CD8-positive, alpha-beta memory T cell (primary cell): ENCODE results near the gene UBXN6. TPM values are rescaled to one million over a fixed set of nuclear protein-coding genes. Genes with fewer than 3 reads are reported as not detected.

Experiments
- CTCF ChIA-PET: fragments of 350-600 bp; sonication (Branson Sonifier 250); formaldehyde crosslinking; loops from one replicate; lab custom pipeline; 2021; ENCODE audit warnings: antibody characterized with exemption; lab: Charles Lee
- POLR2A ChIA-PET: fragments of 350-600 bp; sonication (Branson Sonifier 250); formaldehyde crosslinking; loops from one replicate; lab custom pipeline; 2021; ENCODE audit warnings: antibody characterized with exemption; lab: Charles Lee
- DNase-seq, 5 donors: peaks; one replicate each; pipeline versions ENCODE4 v3.0.0 to v3.0.0-alpha.2; 2020 to 2022; ENCODE audit warnings: mixed read lengths in 1 of 5
- H3K27ac ChIP-seq: one replicate; pipeline ENCODE4 v1.7.0; 2013; ENCODE audit warnings: low read depth, mild to moderate bottlenecking, low read length, moderate library complexity
- H3K27me3 ChIP-seq: 2 replicates; pipeline ENCODE4 v1.7.0; 2013; ENCODE audit warnings: low read length, mild to moderate bottlenecking; ENCODE audit not compliant: insufficient read depth, poor library complexity, severe bottlenecking
- H3K36me3 ChIP-seq: 2 replicates; pipeline ENCODE4 v1.7.0; 2013; ENCODE audit warnings: mild to moderate bottlenecking, low read length, moderate library complexity; ENCODE audit not compliant: insufficient read depth
- H3K4me1 ChIP-seq: 2 replicates; pipeline ENCODE4 v1.7.0; 2013; ENCODE audit warnings: mild to moderate bottlenecking, low read length, moderate library complexity; ENCODE audit not compliant: insufficient read depth
- H3K4me3 ChIP-seq: 2 replicates; pipeline ENCODE4 v1.7.0; 2013; ENCODE audit warnings: mild to moderate bottlenecking, low read length
- H3K9me3 ChIP-seq: 2 replicates; pipeline ENCODE4 v1.7.0; 2013; ENCODE audit warnings: mild to moderate bottlenecking, low read length
- H3K27ac Mint-ChIP-seq, 8 donors: one replicate each; pipeline ENCODE4 v1.8.0; 2020 to 2021; ENCODE audit warnings: mixed read lengths in 8 of 8, mild to moderate bottlenecking in 6 of 8, inconsistent platforms in 3 of 8, moderate library complexity in 3 of 8
- H3K27me3 Mint-ChIP-seq, 2 donors: one replicate each; pipeline ENCODE4 v1.8.0; 2020 to 2021; ENCODE audit warnings: mixed read lengths in 2 of 2, mild to moderate bottlenecking in 1 of 2, moderate library complexity in 1 of 2
- H3K36me3 Mint-ChIP-seq, 3 donors: one replicate each; pipeline ENCODE4 v1.8.0; 2020 to 2021; ENCODE audit warnings: mixed read lengths in 3 of 3, inconsistent platforms in 1 of 3, mild to moderate bottlenecking in 1 of 3
- H3K4me1 Mint-ChIP-seq, 3 donors: one replicate each; pipeline ENCODE4 v1.8.0; 2020 to 2021; ENCODE audit warnings: mixed read lengths in 3 of 3, inconsistent platforms in 1 of 3, mild to moderate bottlenecking in 1 of 3
- H3K4me3 Mint-ChIP-seq, 7 donors: one replicate each; pipeline ENCODE4 v1.8.0; 2020 to 2021; ENCODE audit warnings: mixed read lengths in 7 of 7, mild to moderate bottlenecking in 6 of 7, moderate library complexity in 4 of 7, inconsistent platforms in 2 of 7
- H3K9me3 Mint-ChIP-seq, 5 donors: one replicate each; pipeline ENCODE4 v1.8.0; 2020 to 2022; ENCODE audit warnings: mixed read lengths in 5 of 5, mild to moderate bottlenecking in 3 of 5, moderate library complexity in 2 of 5, inconsistent platforms in 1 of 5
- polyA plus RNA-seq: library from polyadenylated mRNA; unstranded; fragments of 300-500 nt; fragmentation: Illumina TruSeq; gene quantifications from one replicate; pipeline ENCODE4 v1.2.3, GENCODE V29; 2021
- total RNA-seq, 2 experiments: library from RNA; stranded (reverse); gene quantifications; one replicate each; pipeline ENCODE4 v1.2.3, GENCODE V29; 2021

Gene UBXN6
- total and polyA plus RNA-seq, 3 experiments from 2014 or later, result 5.2 to 60.0 (median 56.6) TPM

- H3K9me3 ChIP-seq, result no peaks in the 10 kb centered on the region
- H3K4me3 Mint-ChIP-seq, result peak overlapping the region; percentile 85 to 94 (median 92)
- DNase-seq, result peak in 3 of 5 donors; percentile 43 to 57 (median 44)
- no peaks in the 10 kb centered on the region for H3K36me3 ChIP-seq
- peak overlapping the region; percentile 73 for H3K27ac ChIP-seq
- ChIA-PET POLR2A (interaction anchor here (0.6 to 2.6 kb wide), 3 partner anchors 14 to 55 kb away, joined by 3 to 13 read pairs (median 5); partner anchors contain the start of gene CHAF1A), CTCF (interaction anchor here (1.4 kb wide), 1 partner anchor 87 kb away, joined by 4 read pairs; no protein-coding TSS in a partner anchor)
- peaks cover 18 to 30% (median 19%) of the 10 kb centered on the region in 3 donors for H3K4me1 Mint-ChIP-seq
- peak overlapping the region; percentile 62 for H3K4me3 ChIP-seq
- peak overlapping the region; percentile 81 to 97 (median 94) for H3K27ac Mint-ChIP-seq
- peaks cover 17% of the 10 kb centered on the region for H3K4me1 ChIP-seq
- H3K9me3 Mint-ChIP-seq, result no peaks in the 10 kb centered on the region
- H3K36me3 Mint-ChIP-seq, result peaks cover 0 to 28% (median 0%) of the 10 kb centered on the region in 3 donors
- H3K27me3 ChIP-seq, result no peaks in the 10 kb centered on the region
- peaks cover 0 to 1% of the 10 kb centered on the region in 2 donors for H3K27me3 Mint-ChIP-seq
Measured at GRCh38 chr19:4456843-4457653, 546 bp downstream of the UBXN6 start.

- CTCF ChIA-PET, result interaction anchor here (1.4 kb wide), 1 partner anchor 87 kb away, joined by 4 read pairs; no protein-coding TSS in a partner anchor
- peak overlapping the region; percentile 73 for H3K27ac ChIP-seq
Measured at GRCh38 chr19:4456476-4456842, 1.1 kb downstream of the UBXN6 start.

GRCh38 chr19:4455719-4456475, 1.7 kb downstream of the UBXN6 start:
- Mint-ChIP-seq H3K27me3 (peaks cover 0 to 1% of the 10 kb centered on the region in 2 donors), H3K4me3 (peak overlapping the region; percentile 85 to 93 (median 91)), H3K36me3 (peaks cover 0 to 38% (median 0%) of the 10 kb centered on the region in 3 donors), H3K4me1 (peaks cover 18 to 30% (median 19%) of the 10 kb centered on the region in 3 donors), H3K9me3 (no peaks in the 10 kb centered on the region), H3K27ac (peak overlapping the region; percentile 81 to 97 (median 94))
- ChIA-PET CTCF (no interaction called here), POLR2A (interaction anchor here (2.6 kb wide), 1 partner anchor 15 kb away, joined by 13 read pairs; no protein-coding TSS in a partner anchor)
- H3K27me3 ChIP-seq, result no peaks in the 10 kb centered on the region
- no peak for DNase-seq
- H3K27ac ChIP-seq, result peak overlapping the region; percentile 73
- peaks cover 17% of the 10 kb centered on the region for H3K4me1 ChIP-seq
- H3K36me3 ChIP-seq, result peaks cover under 1% of the 10 kb centered on the region
- peak overlapping the region; percentile 62 for H3K4me3 ChIP-seq
- no peaks in the 10 kb centered on the region for H3K9me3 ChIP-seq

More at GRCh38 chr19:4456476-4456842, 1.1 kb downstream of the UBXN6 start:
- peak overlapping the region; percentile 81 to 97 (median 94) for H3K27ac Mint-ChIP-seq
- no peak for DNase-seq
- POLR2A ChIA-PET, result interaction anchor here (0.6 to 2.6 kb wide), 3 partner anchors 15 to 54 kb away, joined by 3 to 13 read pairs (median 5); partner anchors contain the start of gene CHAF1A
- H3K36me3 Mint-ChIP-seq, result peaks cover 0 to 33% (median 0%) of the 10 kb centered on the region in 3 donors
- no peaks in the 10 kb centered on the region for H3K9me3 Mint-ChIP-seq
- H3K4me1 Mint-ChIP-seq, result peaks cover 18 to 30% (median 19%) of the 10 kb centered on the region in 3 donors
- Histone ChIP-seq H3K36me3 (no peaks in the 10 kb centered on the region), H3K4me1 (peaks cover 17% of the 10 kb centered on the region), H3K4me3 (peak overlapping the region; percentile 62), H3K27me3 (no peaks in the 10 kb centered on the region), H3K9me3 (no peaks in the 10 kb centered on the region)
- H3K27me3 Mint-ChIP-seq, result peaks cover 0 to 1% of the 10 kb centered on the region in 2 donors
- H3K4me3 Mint-ChIP-seq, result peak overlapping the region; percentile 85 to 93 (median 91)

- Histone ChIP-seq H3K9me3 (no peaks in the 10 kb centered on the region), H3K36me3 (peaks cover 3% of the 10 kb centered on the region), H3K4me3 (no peak overlapping the region), H3K27me3 (no peaks in the 10 kb centered on the region), H3K27ac (peak overlapping the region; percentile 73), H3K4me1 (peaks cover 17% of the 10 kb centered on the region)
- Mint-ChIP-seq H3K27me3 (peaks cover 0 to 1% of the 10 kb centered on the region in 2 donors), H3K4me3 (peak overlapping the region in 6 of 7 donors; percentile 20 to 71 (median 48)), H3K9me3 (no peaks in the 10 kb centered on the region), H3K27ac (peak overlapping the region in 5 of 8 donors; percentile 17 to 81 (median 58)), H3K4me1 (peaks cover 18 to 30% (median 23%) of the 10 kb centered on the region in 3 donors), H3K36me3 (peaks cover 0 to 45% (median 2%) of the 10 kb centered on the region in 3 donors)
- ChIA-PET POLR2A (interaction anchor here (1.2 kb wide), 1 partner anchor 17 kb away, joined by 3 read pairs; the partner anchor contains the start of gene HDGFL2), CTCF (interaction anchor here (0.7 kb wide), 1 partner anchor 188 kb away, joined by 3 read pairs; no protein-coding TSS in a partner anchor)
- DNase-seq, result no peak
Measured at GRCh38 chr19:4454747-4455718, 2.6 kb downstream of the UBXN6 start.

- peak overlapping the region in 1 of 8 donors; percentile 26 for H3K27ac Mint-ChIP-seq
- peaks cover 3% of the 10 kb centered on the region for H3K36me3 ChIP-seq
- no peak overlapping the region for H3K4me3 Mint-ChIP-seq
- ChIA-PET POLR2A (no interaction called here), CTCF (no interaction called here)
- DNase-seq, result no peak
- peaks cover 0 to 58% (median 5%) of the 10 kb centered on the region in 3 donors for H3K36me3 Mint-ChIP-seq
- H3K9me3 ChIP-seq, result no peaks in the 10 kb centered on the region
- peaks cover 17% of the 10 kb centered on the region for H3K4me1 ChIP-seq
- H3K4me1 Mint-ChIP-seq, result peaks cover 18 to 30% (median 23%) of the 10 kb centered on the region in 3 donors
- no peak overlapping the region for H3K4me3 ChIP-seq
- H3K27me3 Mint-ChIP-seq, result peaks cover 0 to 1% of the 10 kb centered on the region in 2 donors
- no peaks in the 10 kb centered on the region for H3K27me3 ChIP-seq
- H3K9me3 Mint-ChIP-seq, result no peaks in the 10 kb centered on the region
- no peak overlapping the region for H3K27ac ChIP-seq
Measured at GRCh38 chr19:4453232-4454179, 4.1 kb downstream of the UBXN6 start.

- Histone ChIP-seq H3K9me3 (no peaks in the 10 kb centered on the region), H3K4me3 (no peak overlapping the region), H3K36me3 (peaks cover 3% of the 10 kb centered on the region), H3K27ac (no peak overlapping the region), H3K27me3 (no peaks in the 10 kb centered on the region), H3K4me1 (peaks cover 17% of the 10 kb centered on the region)
- POLR2A ChIA-PET, result no interaction called here
- no peak for DNase-seq
- Mint-ChIP-seq H3K4me1 (peaks cover 14 to 25% (median 23%) of the 10 kb centered on the region in 3 donors), H3K27ac (no peak overlapping the region), H3K27me3 (peaks cover 0 to 1% of the 10 kb centered on the region in 2 donors), H3K36me3 (peaks cover 0 to 66% (median 5%) of the 10 kb centered on the region in 3 donors), H3K9me3 (no peaks in the 10 kb centered on the region), H3K4me3 (no peak overlapping the region)
- CTCF ChIA-PET, result no interaction called here
Measured at GRCh38 chr19:4452230-4452990, 5.2 kb downstream of the UBXN6 start.
